ENCODE data around the gene CD320.

Gene CD320

GRCh38 chr19:8332976-8333766 lies 25.0 kb upstream of the CD320 start:
- Histone ChIP-seq H3K4me1 (ENCODE audit: control insufficient read depth, insufficient read depth, low read length) (no peaks in the 10 kb centered on the region), H3K36me3 (ENCODE audit: control insufficient read depth, insufficient read depth, low read length) (no peaks in the 10 kb centered on the region), H3K27ac (ENCODE audit: insufficient read depth, low read depth, low read length, poor library complexity, severe bottlenecking) (no peak overlapping the region), H3K27me3 (ENCODE audit: control insufficient read depth, insufficient read depth, low read length, poor library complexity, severe bottlenecking) (peaks cover 68% of the 10 kb centered on the region), H3K9me3 (ENCODE audit: control insufficient read depth, low read length) (no peaks in the 10 kb centered on the region), H3K4me3 (ENCODE audit: insufficient read depth, low read depth, low read length) (no peak overlapping the region)
- 24 to 27% methylated on average over 52 of the region's 52 CpGs for WGBS, 2 experiments

DNA sequence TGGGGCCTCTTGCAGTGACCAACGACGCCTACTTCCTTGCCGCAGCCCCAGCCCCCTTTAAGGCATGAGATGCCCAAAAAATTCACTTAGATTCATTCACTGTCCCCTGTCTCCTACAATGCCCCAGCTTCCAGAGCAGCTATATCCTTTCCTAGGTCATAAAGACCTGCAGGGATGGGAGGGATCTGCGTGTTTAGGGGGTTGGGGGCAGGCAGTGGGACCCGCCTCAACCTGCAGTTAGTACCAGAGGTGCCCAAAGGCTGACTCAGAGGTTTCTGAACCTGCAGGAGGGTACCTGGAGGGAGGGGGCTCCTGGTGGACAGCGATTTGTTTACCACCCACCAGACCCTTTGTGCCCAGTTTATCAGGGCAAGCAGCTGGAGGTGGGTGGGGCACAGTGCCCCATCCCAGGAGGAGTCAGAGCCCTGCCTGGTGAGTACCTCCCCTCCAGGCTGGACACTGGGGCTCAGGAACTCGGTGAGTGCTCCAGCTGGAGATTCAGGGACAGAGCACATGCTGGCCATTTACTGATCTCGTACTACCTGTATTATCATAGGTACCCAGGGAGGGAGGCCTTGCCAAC lies 23.2 kb upstream of the CD320 start:
- no peaks in the 10 kb centered on the region for H3K9me3 ChIP-seq (ENCODE audit: control insufficient read depth, low read length)
- WGBS, 2 experiments: 82 to 84% methylated on average over 8 of the region's 8 CpGs
- peaks cover 58% of the 10 kb centered on the region for H3K27me3 ChIP-seq (ENCODE audit: control insufficient read depth, insufficient read depth, low read length, poor library complexity, severe bottlenecking)
- H3K36me3 ChIP-seq (ENCODE audit: control insufficient read depth, insufficient read depth, low read length): no peaks in the 10 kb centered on the region
- no peak overlapping the region for H3K27ac ChIP-seq (ENCODE audit: insufficient read depth, low read depth, low read length, poor library complexity, severe bottlenecking)
- H3K4me1 ChIP-seq (ENCODE audit: control insufficient read depth, insufficient read depth, low read length): no peaks in the 10 kb centered on the region
- no peak overlapping the region for H3K4me3 ChIP-seq (ENCODE audit: insufficient read depth, low read depth, low read length)

- peaks cover 45% of the 10 kb centered on the region for H3K27me3 ChIP-seq (ENCODE audit: control insufficient read depth, insufficient read depth, low read length, poor library complexity, severe bottlenecking)
- H3K4me3 ChIP-seq (ENCODE audit: insufficient read depth, low read depth, low read length): no peak overlapping the region
- WGBS, 2 experiments: 63 to 73% methylated on average over 3 of the region's 3 CpGs
- H3K36me3 ChIP-seq (ENCODE audit: control insufficient read depth, insufficient read depth, low read length): no peaks in the 10 kb centered on the region
- H3K9me3 ChIP-seq (ENCODE audit: control insufficient read depth, low read length): no peaks in the 10 kb centered on the region
- H3K4me1 ChIP-seq (ENCODE audit: control insufficient read depth, insufficient read depth, low read length): no peaks in the 10 kb centered on the region
- H3K27ac ChIP-seq (ENCODE audit: insufficient read depth, low read depth, low read length, poor library complexity, severe bottlenecking): no peak overlapping the region
Measured at GRCh38 chr19:8329996-8330395, 21.8 kb upstream of the CD320 start.

GRCh38 chr19:8325454-8325853 lies 17.3 kb upstream of the CD320 start:
- peaks cover 8% of the 10 kb centered on the region for H3K36me3 ChIP-seq (ENCODE audit: control insufficient read depth, insufficient read depth, low read length)
- peaks cover 6% of the 10 kb centered on the region for H3K27me3 ChIP-seq (ENCODE audit: control insufficient read depth, insufficient read depth, low read length, poor library complexity, severe bottlenecking)
- H3K9me3 ChIP-seq (ENCODE audit: control insufficient read depth, low read length): no peaks in the 10 kb centered on the region
- WGBS, 2 experiments: 87 to 91% methylated on average over 3 of the region's 3 CpGs
- H3K27ac ChIP-seq (ENCODE audit: insufficient read depth, low read depth, low read length, poor library complexity, severe bottlenecking): no peak overlapping the region
- peaks cover 11% of the 10 kb centered on the region for H3K4me1 ChIP-seq (ENCODE audit: control insufficient read depth, insufficient read depth, low read length)
- H3K4me3 ChIP-seq (ENCODE audit: insufficient read depth, low read depth, low read length): no peak overlapping the region

- WGBS, 2 experiments: 89% methylated on average over 17 of the region's 17 CpGs
- H3K36me3 ChIP-seq (ENCODE audit: control insufficient read depth, insufficient read depth, low read length): peaks cover 8% of the 10 kb centered on the region
- H3K9me3 ChIP-seq (ENCODE audit: control insufficient read depth, low read length): no peaks in the 10 kb centered on the region
- no peak overlapping the region for H3K4me3 ChIP-seq (ENCODE audit: insufficient read depth, low read depth, low read length)
- H3K4me1 ChIP-seq (ENCODE audit: control insufficient read depth, insufficient read depth, low read length): peaks cover 19% of the 10 kb centered on the region
- no peak overlapping the region for H3K27ac ChIP-seq (ENCODE audit: insufficient read depth, low read depth, low read length, poor library complexity, severe bottlenecking)
- peaks cover 6% of the 10 kb centered on the region for H3K27me3 ChIP-seq (ENCODE audit: control insufficient read depth, insufficient read depth, low read length, poor library complexity, severe bottlenecking)
Measured at GRCh38 chr19:8324186-8325050, 16.3 kb upstream of the CD320 start.

DNA sequence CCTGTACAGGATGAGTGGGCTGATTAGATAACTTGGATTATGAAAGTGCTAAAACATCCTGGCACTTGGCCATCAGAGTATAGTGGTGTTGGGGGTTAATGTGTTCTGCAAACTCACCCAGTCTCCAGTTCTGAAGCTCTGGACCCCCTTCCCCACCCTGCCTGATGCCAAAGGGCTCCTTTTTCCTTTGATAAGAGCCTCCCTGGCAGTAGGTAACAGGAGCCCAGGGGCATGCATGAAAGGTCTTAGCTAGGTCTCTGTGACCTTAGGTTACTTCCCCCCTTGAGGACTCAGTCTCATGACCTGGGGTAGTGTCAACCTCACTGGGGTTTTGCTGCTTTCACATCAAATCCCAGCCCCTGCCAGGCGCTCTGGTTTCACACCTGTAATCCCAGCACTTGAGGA lies 15.6 kb upstream of the CD320 start:
- Histone ChIP-seq H3K9me3 (ENCODE audit: control insufficient read depth, low read length) (no peaks in the 10 kb centered on the region), H3K27ac (ENCODE audit: insufficient read depth, low read depth, low read length, poor library complexity, severe bottlenecking) (no peak overlapping the region), H3K36me3 (ENCODE audit: control insufficient read depth, insufficient read depth, low read length) (peaks cover 8% of the 10 kb centered on the region), H3K27me3 (ENCODE audit: control insufficient read depth, insufficient read depth, low read length, poor library complexity, severe bottlenecking) (peaks cover 6% of the 10 kb centered on the region), H3K4me3 (ENCODE audit: insufficient read depth, low read depth, low read length) (no peak overlapping the region), H3K4me1 (ENCODE audit: control insufficient read depth, insufficient read depth, low read length) (peaks cover 19% of the 10 kb centered on the region)
- 78 to 91% methylated on average over 1 of the region's 1 CpG for WGBS, 2 experiments

DNA sequence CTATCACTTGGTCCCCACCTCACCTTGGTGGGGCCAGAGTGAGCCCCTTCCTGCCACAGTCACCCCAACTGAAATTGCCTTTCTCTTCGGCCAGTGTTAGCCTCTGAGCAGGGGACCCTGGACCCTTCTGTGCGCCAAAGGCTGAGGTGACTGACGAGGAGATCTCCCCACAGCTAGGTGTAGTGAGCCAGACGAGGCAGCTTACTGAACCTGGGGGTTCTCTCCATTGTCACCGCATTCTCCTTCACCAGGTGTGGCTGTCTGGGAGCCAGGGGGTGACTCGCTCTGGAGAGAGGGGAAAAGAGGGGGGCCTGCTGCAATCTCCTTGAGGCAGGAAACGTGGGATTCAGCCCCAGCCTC lies 14.5 kb upstream of the CD320 start:
- peaks cover 8% of the 10 kb centered on the region for H3K36me3 ChIP-seq (ENCODE audit: control insufficient read depth, insufficient read depth, low read length)

GRCh38 chr19:8321986-8322637 lies 14.0 kb upstream of the CD320 start:
- H3K27ac ChIP-seq (ENCODE audit: insufficient read depth, low read depth, low read length, poor library complexity, severe bottlenecking): no peak overlapping the region

More for the DNA sequence above, 14.5 kb upstream of the CD320 start:
- Histone ChIP-seq H3K9me3 (ENCODE audit: control insufficient read depth, low read length) (no peaks in the 10 kb centered on the region), H3K27me3 (ENCODE audit: control insufficient read depth, insufficient read depth, low read length, poor library complexity, severe bottlenecking) (no peaks in the 10 kb centered on the region), H3K4me3 (ENCODE audit: insufficient read depth, low read depth, low read length) (peak overlapping the region; percentile 87), H3K4me1 (ENCODE audit: control insufficient read depth, insufficient read depth, low read length) (peaks cover 19% of the 10 kb centered on the region), H3K27ac (ENCODE audit: insufficient read depth, low read depth, low read length, poor library complexity, severe bottlenecking) (no peak overlapping the region)
- WGBS, 2 experiments: 86 to 88% methylated on average over 7 of the region's 7 CpGs

DNA sequence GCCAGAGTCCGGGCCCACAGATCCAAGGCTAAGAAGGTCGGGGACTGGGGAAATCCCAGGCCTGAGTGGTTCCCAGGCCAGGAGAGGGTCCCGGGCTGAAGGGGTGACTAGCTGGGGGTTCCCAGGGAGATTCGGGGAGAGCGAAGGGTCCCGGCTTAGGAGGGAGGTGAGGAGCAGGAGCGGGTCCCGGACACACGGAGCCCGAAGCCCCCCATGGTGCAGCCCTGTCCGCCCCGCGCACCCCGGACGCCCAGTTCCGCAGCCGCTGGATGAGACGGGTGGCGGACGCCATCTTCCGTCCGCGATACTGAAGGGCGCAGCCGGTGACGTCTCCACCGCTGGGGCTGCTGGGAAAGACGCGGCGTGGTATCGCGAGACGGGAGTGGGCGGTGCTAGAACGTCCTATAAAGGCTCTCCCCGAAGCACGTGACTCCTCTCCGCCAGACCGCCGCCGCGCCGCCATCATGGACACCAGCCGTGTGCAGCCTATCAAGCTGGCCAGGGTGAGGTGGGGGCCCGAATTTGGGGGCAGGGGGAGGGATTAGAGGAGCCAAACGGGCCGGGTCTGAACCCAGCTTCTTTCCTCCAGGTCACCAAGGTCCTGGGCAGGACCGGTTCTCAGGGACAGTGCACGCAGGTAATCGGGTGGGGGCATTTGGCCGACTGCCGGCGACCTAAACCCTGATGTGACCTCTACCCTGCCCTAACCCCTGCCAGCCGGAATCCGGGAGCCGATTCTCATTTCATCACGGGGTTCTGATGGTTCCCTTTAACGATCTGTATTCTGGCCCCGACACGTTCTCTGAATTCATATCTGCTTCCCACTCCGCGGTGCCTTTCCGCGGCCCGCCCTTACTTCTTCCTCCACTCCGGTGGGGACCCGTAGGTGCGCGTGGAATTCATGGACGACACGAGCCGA lies 13.2 kb upstream of the CD320 start, which contains the start of the genes NDUFA7 and RPS28:
Gene NDUFA7, minus strand, starts transcription at position 309 of the 919 bp plus-strand sequence. Its CDS starts 17 bp downstream, at position 292.
Gene RPS28, plus strand, starts transcription at position 430 of the 919 bp plus-strand sequence. Its CDS starts 35 bp downstream, at position 465.
- 0% methylated on average over 72 of the region's 72 CpGs for WGBS, 2 experiments
- Histone ChIP-seq H3K4me3 (ENCODE audit: insufficient read depth, low read depth, low read length) (peak within 1 kb of the TSS; percentile 87), H3K36me3 (ENCODE audit: control insufficient read depth, insufficient read depth, low read length) (peaks cover 8% of the 10 kb centered on the region), H3K27me3 (ENCODE audit: control insufficient read depth, insufficient read depth, low read length, poor library complexity, severe bottlenecking) (no peaks in the 10 kb centered on the region), H3K9me3 (ENCODE audit: control insufficient read depth, low read length) (no peaks in the 10 kb centered on the region), H3K4me1 (ENCODE audit: control insufficient read depth, insufficient read depth, low read length) (peaks cover 19% of the 10 kb centered on the region), H3K27ac (ENCODE audit: insufficient read depth, low read depth, low read length, poor library complexity, severe bottlenecking) (peak within 1 kb of the TSS; percentile 88)

More at GRCh38 chr19:8321986-8322637, 14.0 kb upstream of the CD320 start:
- no peaks in the 10 kb centered on the region for H3K27me3 ChIP-seq (ENCODE audit: control insufficient read depth, insufficient read depth, low read length, poor library complexity, severe bottlenecking)
- peaks cover 19% of the 10 kb centered on the region for H3K4me1 ChIP-seq (ENCODE audit: control insufficient read depth, insufficient read depth, low read length)
- H3K4me3 ChIP-seq (ENCODE audit: insufficient read depth, low read depth, low read length): peak overlapping the region; percentile 87
- peaks cover 8% of the 10 kb centered on the region for H3K36me3 ChIP-seq (ENCODE audit: control insufficient read depth, insufficient read depth, low read length)
- H3K9me3 ChIP-seq (ENCODE audit: control insufficient read depth, low read length): no peaks in the 10 kb centered on the region
- 21 to 27% methylated on average over 26 to 28 of the region's 30 CpGs for WGBS, 2 experiments
